HCT116 (cell line): ENCODE data around the gene EPC1. TPM values are rescaled to one million over a fixed set of nuclear protein-coding genes. Genes with fewer than 3 reads are reported as not detected.

Source experiments
- ATAC-seq: fragments of 200-7000 bp; cut with Tn5 transposase; 2 replicates; pipeline ENCODE4 v1.9.1; 2020; ENCODE audit warnings: mild to moderate bottlenecking, moderate library complexity
- BruUV-seq: library from RNA; stranded (reverse); fragments of 400-500 nt; replicated peaks from 2 replicates; lab custom pipeline; 2021; lab: Mats Ljungman, UMichigan
- CTCF ChIA-PET: fragments of 300-600 bp; sonication (Branson Sonifier 250); formaldehyde crosslinking; loops from one replicate; lab custom pipeline; 2021; ENCODE audit warnings: antibody characterized with exemption; lab: Charles Lee
- POLR2A ChIA-PET: fragments of 300-600, 350-600 bp; sonication (Branson Sonifier 250); formaldehyde crosslinking; loops from one replicate; lab custom pipeline; 2021; ENCODE audit warnings: antibody characterized with exemption; lab: Charles Lee
- RAD21 ChIA-PET, 2 experiments: fragments of 300-600 bp; sonication (Branson Sonifier 250); formaldehyde crosslinking; loops; one replicate each; lab custom pipeline; 2023; ENCODE audit warnings: low total read pairs in 2 of 2; ENCODE audit not compliant: uncharacterized antibody in 2 of 2, unreplicated experiment in 2 of 2, low non-redundant PET in 1 of 2; lab: Charles Lee
- DNase-seq: peaks from one replicate; pipeline ENCODE4 v3.0.0-alpha.2; 2010; ENCODE audit warnings: low read depth, low spot score
- H2AFZ ChIP-seq: fragments of 200-600 bp; shearing (Covaris generic), sonication (generic); 2 replicates; pipeline ENCODE4 v1.6.1; 2017; ENCODE audit warnings: low read depth, mixed run types, mixed read lengths, antibody characterized with exemption, low read length; ENCODE audit not compliant: poor library complexity, severe bottlenecking
- H3K27ac ChIP-seq: 2 replicates; pipeline ENCODE4 v1.5.1; 2012; ENCODE audit warnings: low read depth, low read length
- H3K27me3 ChIP-seq: fragments of 200-600 bp; sonication (generic); 2 replicates; pipeline ENCODE4 v1.6.1; 2016; ENCODE audit warnings: mixed run types, low read length, mixed read lengths; ENCODE audit not compliant: insufficient read depth
- H3K36me3 ChIP-seq, 2 experiments: fragments of 200-500 bp in 1 of 2; fragments of 200-600 bp in 1 of 2; sonication (Bioruptor generic) in 1 of 2; sonication (generic) in 1 of 2; 2 replicates each; pipeline versions ENCODE4 v1.5.1 to v1.6.1; 2014 to 2016; ENCODE audit warnings: low read length in 2 of 2, inconsistent platforms in 1 of 2, mixed read lengths in 1 of 2, mixed run types in 1 of 2; ENCODE audit not compliant: insufficient read depth in 2 of 2, control insufficient read depth in 1 of 2
- H3K4me1 ChIP-seq, 2 experiments: fragments of 200-600 bp in 1 of 2; sonication (generic) in 1 of 2; 2 replicates each; pipeline versions ENCODE4 v1.5.1 to v1.6.1; 2012 to 2017; ENCODE audit warnings: low read length in 2 of 2, inconsistent platforms in 1 of 2, mild to moderate bottlenecking in 1 of 2, mixed read lengths in 1 of 2, mixed run types in 1 of 2, moderate library complexity in 1 of 2; ENCODE audit not compliant: insufficient read depth in 2 of 2, control insufficient read depth in 1 of 2
- H3K4me2 ChIP-seq: fragments of 200-600 bp; sonication (generic); 2 replicates; pipeline ENCODE4 v1.6.1; 2017; ENCODE audit warnings: mixed run types, low read length, mixed read lengths
- H3K4me3 ChIP-seq, 2 experiments: fragments of 200-600 bp in 1 of 2; sonication (generic) in 1 of 2; replicated peaks in 1 of 2; 2 replicates each; pipeline ENCODE4 v1.5.1; 2011 to 2016; ENCODE audit warnings: low read length in 2 of 2, control low read depth in 1 of 2, low read depth in 1 of 2, mild to moderate bottlenecking in 1 of 2, mixed read lengths in 1 of 2, mixed run types in 1 of 2
- H3K79me2 ChIP-seq: fragments of 200-600 bp; sonication (generic); 2 replicates; pipeline ENCODE4 v1.6.1; 2017; ENCODE audit warnings: mild to moderate bottlenecking, mixed run types, low read length, moderate library complexity, mixed read lengths; ENCODE audit not compliant: insufficient read depth
- H3K9ac ChIP-seq: fragments of 200-600 bp; sonication (generic); 2 replicates; pipeline ENCODE4 v1.6.1; 2016; ENCODE audit warnings: low read length, mixed read lengths
- H3K9me2 ChIP-seq: fragments of 200-600 bp; sonication (generic), shearing (Covaris generic); 2 replicates; pipeline ENCODE4 v1.6.1; 2017; ENCODE audit warnings: mixed run types, mild to moderate bottlenecking, moderate library complexity; ENCODE audit not compliant: insufficient read depth
- H3K9me3 ChIP-seq, 2 experiments: fragments of 200-500 bp in 1 of 2; fragments of 200-600 bp in 1 of 2; sonication (Bioruptor generic) in 1 of 2; sonication (generic) in 1 of 2; 2 replicates each; pipeline ENCODE4 v1.6.1; 2014 to 2017; ENCODE audit warnings: low read length in 2 of 2, mixed read lengths in 2 of 2, inconsistent platforms in 1 of 2, low read depth in 1 of 2, mild to moderate bottlenecking in 1 of 2, mixed run types in 1 of 2, moderate library complexity in 1 of 2; ENCODE audit not compliant: control insufficient read depth in 1 of 2, insufficient read depth in 1 of 2
- H4K20me1 ChIP-seq: fragments of 200-600 bp; sonication (generic), shearing (Covaris generic); 2 replicates; pipeline ENCODE4 v1.6.1; 2017; ENCODE audit warnings: mixed run types, mild to moderate bottlenecking, moderate library complexity; ENCODE audit not compliant: insufficient read depth
- CBX3 ChIP-seq: IDR thresholded peaks from 2 replicates; pipeline ENCODE4 v1.6.1; 2012; ENCODE audit warnings: low read depth
- EGR1 ChIP-seq: IDR thresholded peaks from 2 replicates; pipeline ENCODE4 v1.6.1; 2012; ENCODE audit warnings: low read depth
- EZH2 ChIP-seq: fragments of 200-600 bp; sonication (generic); IDR thresholded peaks from 2 replicates; pipeline ENCODE4 v1.6.1; 2017; ENCODE audit warnings: antibody characterized with exemption, mixed run types
- EZH2phosphoT487 ChIP-seq: fragments of 200-600 bp; IDR thresholded peaks from 2 replicates; pipeline ENCODE4 v1.6.1; 2018; ENCODE audit warnings: antibody characterized with exemption, borderline replicate concordance
- JUND ChIP-seq: IDR thresholded peaks from 2 replicates; pipeline ENCODE4 v1.6.1; 2012
- POLR2AphosphoS5 ChIP-seq: IDR thresholded peaks from 2 replicates; pipeline ENCODE4 v1.6.1; 2011; ENCODE audit warnings: mild to moderate bottlenecking, low read depth, low read length, moderate library complexity
- SIN3A ChIP-seq: IDR thresholded peaks from 2 replicates; pipeline ENCODE4 v1.6.1; 2012; ENCODE audit warnings: low read depth
- ZNF274 ChIP-seq: fragments of 200-500 bp; sonication (Bioruptor generic); IDR thresholded peaks from 2 replicates; pipeline ENCODE4 v1.6.1; 2014; ENCODE audit warnings: mild to moderate bottlenecking, low read depth, low read length, inconsistent platforms
- intact Hi-C: fragments of 100-400 bp; cut with micrococcal nuclease; formaldehyde crosslinking; loops from 2 replicates; pipeline ENCODE4 v1.10.0; 2022
- total RNA-seq: library from RNA; stranded (reverse); gene quantifications from one replicate; pipeline ENCODE4 v1.2.1, GENCODE V29; 2021; ENCODE audit not compliant: unreplicated experiment
- TF ChIP-seq, protein P1 (sequence below): IDR thresholded peaks from 2 replicates; pipeline ENCODE4 v1.6.1; 2012; ENCODE audit warnings: low read depth
- TF ChIP-seq, protein P2 (sequence below): IDR thresholded peaks from 2 replicates; pipeline ENCODE4 v1.6.1; 2011; ENCODE audit warnings: mild to moderate bottlenecking, low read length, moderate library complexity; ENCODE audit not compliant: insufficient replicate concordance; ENCODE audit errors: extremely low read depth
- TF ChIP-seq, protein P3 (sequence below): IDR thresholded peaks from 2 replicates; pipeline ENCODE4 v1.6.1; 2012
- TF ChIP-seq, protein P4 (sequence below), 3 experiments: fragments of 200-600 bp in 1 of 3; sonication (generic) in 1 of 3; IDR thresholded peaks in 2 of 3; conservative IDR thresholded peaks in 1 of 3; 2 replicates each; pipeline ENCODE4 v1.5.1; 2012 to 2017; ENCODE audit warnings: low read depth in 2 of 3, low read length in 2 of 3, antibody characterized with exemption in 1 of 3, borderline replicate concordance in 1 of 3, control low read depth in 1 of 3, mild to moderate bottlenecking in 1 of 3, mixed read lengths in 1 of 3, mixed run types in 1 of 3, moderate library complexity in 1 of 3; ENCODE audit not compliant: insufficient read depth in 1 of 3
- TF ChIP-seq, protein P5 (sequence below): IDR thresholded peaks from 2 replicates; pipeline ENCODE4 v1.6.1; 2012

EPC1 gene
- total RNA-seq, 1 experiment from 2014 or later: 20.1 TPM

GRCh38 chr10:32321016-32321631 is 25.8 kb downstream of the EPC1 start (continued):
- TF ChIP-seq, protein P1, sequence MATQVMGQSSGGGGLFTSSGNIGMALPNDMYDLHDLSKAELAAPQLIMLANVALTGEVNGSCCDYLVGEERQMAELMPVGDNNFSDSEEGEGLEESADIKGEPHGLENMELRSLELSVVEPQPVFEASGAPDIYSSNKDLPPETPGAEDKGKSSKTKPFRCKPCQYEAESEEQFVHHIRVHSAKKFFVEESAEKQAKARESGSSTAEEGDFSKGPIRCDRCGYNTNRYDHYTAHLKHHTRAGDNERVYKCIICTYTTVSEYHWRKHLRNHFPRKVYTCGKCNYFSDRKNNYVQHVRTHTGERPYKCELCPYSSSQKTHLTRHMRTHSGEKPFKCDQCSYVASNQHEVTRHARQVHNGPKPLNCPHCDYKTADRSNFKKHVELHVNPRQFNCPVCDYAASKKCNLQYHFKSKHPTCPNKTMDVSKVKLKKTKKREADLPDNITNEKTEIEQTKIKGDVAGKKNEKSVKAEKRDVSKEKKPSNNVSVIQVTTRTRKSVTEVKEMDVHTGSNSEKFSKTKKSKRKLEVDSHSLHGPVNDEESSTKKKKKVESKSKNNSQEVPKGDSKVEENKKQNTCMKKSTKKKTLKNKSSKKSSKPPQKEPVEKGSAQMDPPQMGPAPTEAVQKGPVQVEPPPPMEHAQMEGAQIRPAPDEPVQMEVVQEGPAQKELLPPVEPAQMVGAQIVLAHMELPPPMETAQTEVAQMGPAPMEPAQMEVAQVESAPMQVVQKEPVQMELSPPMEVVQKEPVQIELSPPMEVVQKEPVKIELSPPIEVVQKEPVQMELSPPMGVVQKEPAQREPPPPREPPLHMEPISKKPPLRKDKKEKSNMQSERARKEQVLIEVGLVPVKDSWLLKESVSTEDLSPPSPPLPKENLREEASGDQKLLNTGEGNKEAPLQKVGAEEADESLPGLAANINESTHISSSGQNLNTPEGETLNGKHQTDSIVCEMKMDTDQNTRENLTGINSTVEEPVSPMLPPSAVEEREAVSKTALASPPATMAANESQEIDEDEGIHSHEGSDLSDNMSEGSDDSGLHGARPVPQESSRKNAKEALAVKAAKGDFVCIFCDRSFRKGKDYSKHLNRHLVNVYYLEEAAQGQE: no peak

DNA sequence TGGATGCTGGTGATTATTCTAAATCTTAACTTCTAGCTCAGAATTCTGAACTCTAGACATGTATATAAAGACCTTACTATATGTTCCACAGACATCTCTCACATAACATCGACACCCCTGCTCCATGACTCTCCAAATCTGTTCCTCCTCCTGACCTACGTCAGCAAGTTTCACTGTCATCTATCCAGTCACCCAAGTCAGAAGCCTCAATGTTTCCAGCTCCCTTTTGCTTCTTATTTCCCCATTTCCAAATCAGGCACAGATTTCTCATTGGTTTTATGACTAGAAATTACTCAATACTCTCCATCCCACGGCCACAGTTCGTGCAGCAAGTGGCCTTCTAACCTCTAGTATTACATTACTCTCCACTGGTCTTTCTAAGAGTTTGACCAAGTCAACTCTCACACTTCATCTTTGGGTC is 28.5 kb downstream of the EPC1 start:
- 0 out of 4 replicates have a peak, but pooled peaks cover 0 to 3% of the 10 kb centered on the region in 2 experiments for H3K4me1 ChIP-seq
- no peaks in the 10 kb centered on the region for H3K36me3 ChIP-seq
- BruUV-seq: no TSS peak
- ChIA-PET POLR2A (no interaction called here), CTCF (no interaction called here)
- H3K27ac ChIP-seq: no peak overlapping the region
- no peak overlapping the region for H2AFZ ChIP-seq
- H3K9me2 ChIP-seq: no peaks in the 10 kb centered on the region
- no peak overlapping the region for H3K4me2 ChIP-seq
- H3K79me2 ChIP-seq: peaks cover 99% of the 10 kb centered on the region
- no peak for TF ChIP-seq ZNF274
- TF ChIP-seq, protein P2, sequence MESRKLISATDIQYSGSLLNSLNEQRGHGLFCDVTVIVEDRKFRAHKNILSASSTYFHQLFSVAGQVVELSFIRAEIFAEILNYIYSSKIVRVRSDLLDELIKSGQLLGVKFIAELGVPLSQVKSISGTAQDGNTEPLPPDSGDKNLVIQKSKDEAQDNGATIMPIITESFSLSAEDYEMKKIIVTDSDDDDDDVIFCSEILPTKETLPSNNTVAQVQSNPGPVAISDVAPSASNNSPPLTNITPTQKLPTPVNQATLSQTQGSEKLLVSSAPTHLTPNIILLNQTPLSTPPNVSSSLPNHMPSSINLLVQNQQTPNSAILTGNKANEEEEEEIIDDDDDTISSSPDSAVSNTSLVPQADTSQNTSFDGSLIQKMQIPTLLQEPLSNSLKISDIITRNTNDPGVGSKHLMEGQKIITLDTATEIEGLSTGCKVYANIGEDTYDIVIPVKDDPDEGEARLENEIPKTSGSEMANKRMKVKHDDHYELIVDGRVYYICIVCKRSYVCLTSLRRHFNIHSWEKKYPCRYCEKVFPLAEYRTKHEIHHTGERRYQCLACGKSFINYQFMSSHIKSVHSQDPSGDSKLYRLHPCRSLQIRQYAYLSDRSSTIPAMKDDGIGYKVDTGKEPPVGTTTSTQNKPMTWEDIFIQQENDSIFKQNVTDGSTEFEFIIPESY: no peak
- no peak for TF ChIP-seq CBX3
- TF ChIP-seq EZH2: no peak
- TF ChIP-seq SIN3A: no peak
- no peak for TF ChIP-seq JUND
- TF ChIP-seq, protein P3, sequence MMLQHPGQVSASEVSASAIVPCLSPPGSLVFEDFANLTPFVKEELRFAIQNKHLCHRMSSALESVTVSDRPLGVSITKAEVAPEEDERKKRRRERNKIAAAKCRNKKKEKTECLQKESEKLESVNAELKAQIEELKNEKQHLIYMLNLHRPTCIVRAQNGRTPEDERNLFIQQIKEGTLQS: no peak
- no peak for TF ChIP-seq EZH2phosphoT487
- TF ChIP-seq POLR2AphosphoS5: no peak
- TF ChIP-seq, protein P4, sequence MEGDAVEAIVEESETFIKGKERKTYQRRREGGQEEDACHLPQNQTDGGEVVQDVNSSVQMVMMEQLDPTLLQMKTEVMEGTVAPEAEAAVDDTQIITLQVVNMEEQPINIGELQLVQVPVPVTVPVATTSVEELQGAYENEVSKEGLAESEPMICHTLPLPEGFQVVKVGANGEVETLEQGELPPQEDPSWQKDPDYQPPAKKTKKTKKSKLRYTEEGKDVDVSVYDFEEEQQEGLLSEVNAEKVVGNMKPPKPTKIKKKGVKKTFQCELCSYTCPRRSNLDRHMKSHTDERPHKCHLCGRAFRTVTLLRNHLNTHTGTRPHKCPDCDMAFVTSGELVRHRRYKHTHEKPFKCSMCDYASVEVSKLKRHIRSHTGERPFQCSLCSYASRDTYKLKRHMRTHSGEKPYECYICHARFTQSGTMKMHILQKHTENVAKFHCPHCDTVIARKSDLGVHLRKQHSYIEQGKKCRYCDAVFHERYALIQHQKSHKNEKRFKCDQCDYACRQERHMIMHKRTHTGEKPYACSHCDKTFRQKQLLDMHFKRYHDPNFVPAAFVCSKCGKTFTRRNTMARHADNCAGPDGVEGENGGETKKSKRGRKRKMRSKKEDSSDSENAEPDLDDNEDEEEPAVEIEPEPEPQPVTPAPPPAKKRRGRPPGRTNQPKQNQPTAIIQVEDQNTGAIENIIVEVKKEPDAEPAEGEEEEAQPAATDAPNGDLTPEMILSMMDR (IDR thresholded peaks at IDR 0.05 in 2 of 3, conservative IDR thresholded peaks at IDR 0.05 in 1 of 3; ENCODE audit: borderline replicate concordance in 1 of 3, insufficient read depth in 1 of 3, low read depth in 2 of 3, low read length in 2 of 3): no peak
- TF ChIP-seq, protein P5, sequence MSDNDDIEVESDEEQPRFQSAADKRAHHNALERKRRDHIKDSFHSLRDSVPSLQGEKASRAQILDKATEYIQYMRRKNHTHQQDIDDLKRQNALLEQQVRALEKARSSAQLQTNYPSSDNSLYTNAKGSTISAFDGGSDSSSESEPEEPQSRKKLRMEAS: no peak
- TF ChIP-seq EGR1: no peak
- TF ChIP-seq, all 23 proteins: peak for 0
- RAD21 ChIA-PET: no interaction called here
- no peak overlapping the region for H3K9ac ChIP-seq
- ATAC-seq: no peak
- H4K20me1 ChIP-seq: 0 out of 2 replicates have a peak, but pooled peaks cover 9% of the 10 kb centered on the region
- no peak overlapping the region for H3K4me3 ChIP-seq
- no peak for DNase-seq
- H3K27me3 ChIP-seq: no peaks in the 10 kb centered on the region
- H3K9me3 ChIP-seq: no peaks in the 10 kb centered on the region
- intact Hi-C loops: no loop called here
